Osteoblast (primary cell): ENCODE measurements around the gene SLC9A9. TPM values are rescaled to one million over a fixed set of nuclear protein-coding genes. Genes with fewer than 3 reads are reported as not detected.
"Not testable (repeated sequence)": the region's sequence is repeated elsewhere in the genome, so short reads cannot be mapped to it uniquely, and the experiment has no call there.

Experiments
- DNase-seq: peaks from one replicate; pipeline ENCODE4 v3.0.0; 2011; ENCODE audit warnings: low spot score, mixed read lengths; ENCODE audit not compliant: insufficient read length; ENCODE audit errors: missing footprints
- H2AFZ ChIP-seq: 2 replicates; pipeline ENCODE4 v1.6.0; 2011; ENCODE audit warnings: mild to moderate bottlenecking, low read length
- H3K27ac ChIP-seq: 2 replicates; pipeline ENCODE4 v1.5.1; 2011; ENCODE audit warnings: mild to moderate bottlenecking, low read depth, low read length, moderate library complexity
- H3K27me3 ChIP-seq: 2 replicates; pipeline ENCODE4 v1.6.0; 2012; ENCODE audit warnings: mild to moderate bottlenecking, control low read depth, inconsistent platforms, low read length, moderate library complexity; ENCODE audit not compliant: insufficient read depth
- H3K36me3 ChIP-seq: 2 replicates; pipeline ENCODE4 v1.5.1; 2011; ENCODE audit warnings: mild to moderate bottlenecking, low read length, control low read depth, moderate library complexity; ENCODE audit not compliant: insufficient read depth
- H3K4me1 ChIP-seq: 2 replicates; pipeline ENCODE4 v1.5.1; 2011; ENCODE audit warnings: mild to moderate bottlenecking, low read length, control low read depth, moderate library complexity; ENCODE audit not compliant: insufficient read depth
- H3K4me2 ChIP-seq: 2 replicates; pipeline ENCODE4 v1.6.0; 2011; ENCODE audit warnings: mild to moderate bottlenecking, low read length; ENCODE audit not compliant: insufficient read depth
- H3K4me3 ChIP-seq: fragments of 200-600 bp; sonication (generic); 3 replicates; pipeline ENCODE4 v1.5.1; 2012; ENCODE audit warnings: mild to moderate bottlenecking, low read length, inconsistent platforms; ENCODE audit not compliant: insufficient read depth
- H3K79me2 ChIP-seq: 2 replicates; pipeline ENCODE4 v1.6.0; 2012; ENCODE audit warnings: mild to moderate bottlenecking, low read length, control low read depth, inconsistent platforms; ENCODE audit not compliant: insufficient read depth
- H3K9me3 ChIP-seq: 2 replicates; pipeline ENCODE4 v1.5.1; 2011; ENCODE audit warnings: low read depth, low read length, control low read depth
- H4K20me1 ChIP-seq: 2 replicates; pipeline ENCODE4 v1.6.0; 2012; ENCODE audit warnings: mild to moderate bottlenecking, low read length, control low read depth; ENCODE audit not compliant: insufficient read depth
- CTCF ChIP-seq: IDR thresholded peaks from 2 replicates; pipeline ENCODE4 v1.5.1; 2011; ENCODE audit warnings: mild to moderate bottlenecking, low read depth, low read length, moderate library complexity; ENCODE audit errors: extremely low read depth
- total RNA-seq: library from RNA; depleted of rRNA; stranded (reverse); fragments of >200 nt; gene quantifications from 2 replicates; pipeline ENCODE4 v1.2.3, GENCODE V29; 2012

Gene SLC9A9
- total RNA-seq, 1 donor: 6.5 TPM

- Histone ChIP-seq H3K36me3 (no peaks in the 10 kb centered on the region), H3K27me3 (peaks cover 7% of the 10 kb centered on the region), H3K79me2 (no peaks in the 10 kb centered on the region), H2AFZ (no peak overlapping the region), H3K9me3 (no peaks in the 10 kb centered on the region), H3K27ac (no peak overlapping the region), H3K4me1 (no peaks in the 10 kb centered on the region), H3K4me3 (no peak overlapping the region), H3K4me2 (no peak overlapping the region), H4K20me1 (no peaks in the 10 kb centered on the region)
- no peak for TF ChIP-seq CTCF
- no peak for DNase-seq
These were observed 567.3 kb downstream of the SLC9A9 start for GRCh38 chr3:143280984-143281383.

- not testable (repeated sequence) for H4K20me1 ChIP-seq, DNase-seq, H3K4me2 ChIP-seq, H3K79me2 ChIP-seq, H3K36me3 ChIP-seq, H3K9me3 ChIP-seq, H3K27me3 ChIP-seq, H3K4me3 ChIP-seq, H3K4me1 ChIP-seq, H2AFZ ChIP-seq, H3K27ac ChIP-seq
These were observed 568.7 kb downstream of the SLC9A9 start for GRCh38 chr3:143279567-143279966.

- H3K27ac ChIP-seq: no peak overlapping the region
- peaks cover 5% of the 10 kb centered on the region for H3K27me3 ChIP-seq
- no peaks in the 10 kb centered on the region for H3K36me3 ChIP-seq
- H2AFZ ChIP-seq: no peak overlapping the region
- DNase-seq: no peak
- no peaks in the 10 kb centered on the region for H3K79me2 ChIP-seq
- no peaks in the 10 kb centered on the region for H4K20me1 ChIP-seq
- H3K4me1 ChIP-seq: no peaks in the 10 kb centered on the region
- H3K9me3 ChIP-seq: no peaks in the 10 kb centered on the region
- H3K4me3 ChIP-seq: no peak overlapping the region
- H3K4me2 ChIP-seq: no peak overlapping the region
- no peak for TF ChIP-seq CTCF
These were observed 569.5 kb downstream of the SLC9A9 start for GRCh38 chr3:143278721-143279120.

GRCh38 chr3:143277531-143277930, 570.7 kb downstream of the SLC9A9 start:
- no peak for DNase-seq
- H3K36me3 ChIP-seq: no peaks in the 10 kb centered on the region
- no peak overlapping the region for H3K27ac ChIP-seq
- H3K27me3 ChIP-seq: peaks cover 5% of the 10 kb centered on the region
- no peaks in the 10 kb centered on the region for H3K9me3 ChIP-seq
- no peaks in the 10 kb centered on the region for H3K79me2 ChIP-seq
- TF ChIP-seq CTCF: no peak
- no peak overlapping the region for H3K4me2 ChIP-seq
- no peak overlapping the region for H3K4me3 ChIP-seq
- no peaks in the 10 kb centered on the region for H4K20me1 ChIP-seq
- no peak overlapping the region for H2AFZ ChIP-seq
- H3K4me1 ChIP-seq: no peaks in the 10 kb centered on the region
